GM18868 (cell line): ENCODE measurements around the gene FASN.

Experiments
- ATAC-seq: cut with Tn5 transposase; IDR thresholded peaks from one replicate; pipeline ENCODE4 v1.9.1; 2021; ENCODE audit warnings: mild to moderate bottlenecking, moderate library complexity; ENCODE audit not compliant: unreplicated experiment

Gene FASN

DNA sequence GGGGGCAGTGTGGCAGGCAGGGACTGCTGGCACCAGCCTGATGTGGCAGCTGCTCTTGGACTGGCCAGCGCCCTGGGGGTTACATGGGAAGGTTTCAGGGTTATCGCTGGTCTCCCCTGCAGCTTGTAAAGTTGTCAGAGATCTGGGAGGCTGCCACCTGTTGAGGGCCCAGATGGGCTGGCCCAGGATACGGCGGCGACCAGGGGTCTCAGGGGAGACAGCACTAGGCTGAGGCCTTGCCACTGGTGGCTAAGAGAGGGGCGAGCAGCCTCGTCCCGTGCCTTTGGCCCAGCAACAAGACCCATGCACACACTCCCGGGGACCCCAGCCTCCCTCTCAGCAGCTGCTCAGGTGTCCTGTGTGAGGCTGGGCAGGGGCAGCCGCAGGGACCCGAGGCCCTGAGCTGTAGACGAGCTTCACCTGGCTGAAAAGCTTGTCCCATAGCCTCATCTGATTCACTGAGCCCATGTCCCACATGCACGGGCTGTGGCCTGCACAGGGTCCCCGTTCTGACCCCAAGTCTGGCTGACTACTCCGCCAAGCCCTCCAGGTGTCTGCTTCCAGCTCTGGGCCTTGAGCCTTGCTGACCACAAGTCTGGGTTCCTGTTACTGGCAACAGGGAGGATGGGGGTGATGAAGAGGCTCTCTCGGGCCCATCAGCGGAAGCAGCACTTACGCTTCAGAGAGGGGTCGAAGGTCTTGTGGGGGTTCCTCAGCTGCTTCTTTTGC lies 38.6 kb downstream of the FASN start:
- no peak for ATAC-seq

DNA sequence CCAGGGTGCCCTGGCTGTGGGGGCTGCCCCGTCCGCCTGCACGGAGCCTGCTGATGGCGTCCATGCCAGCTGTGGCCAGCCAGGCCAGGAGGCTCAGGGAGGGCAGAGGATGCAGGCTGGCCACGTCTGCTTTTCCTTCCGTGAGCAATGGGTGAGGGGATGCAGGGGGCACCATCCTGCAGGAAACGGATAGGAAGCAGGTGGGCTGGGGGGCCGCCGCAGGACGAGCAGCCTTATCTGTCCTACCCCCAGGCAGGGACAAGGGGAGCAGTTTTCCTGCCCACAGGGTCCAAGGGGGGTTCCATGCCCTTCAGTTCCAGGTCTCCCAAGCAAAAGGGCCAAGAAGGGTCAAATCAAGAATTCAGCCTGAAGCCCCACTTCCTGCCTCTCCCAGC lies 39.2 kb downstream of the FASN start:
- no peak for ATAC-seq

DNA sequence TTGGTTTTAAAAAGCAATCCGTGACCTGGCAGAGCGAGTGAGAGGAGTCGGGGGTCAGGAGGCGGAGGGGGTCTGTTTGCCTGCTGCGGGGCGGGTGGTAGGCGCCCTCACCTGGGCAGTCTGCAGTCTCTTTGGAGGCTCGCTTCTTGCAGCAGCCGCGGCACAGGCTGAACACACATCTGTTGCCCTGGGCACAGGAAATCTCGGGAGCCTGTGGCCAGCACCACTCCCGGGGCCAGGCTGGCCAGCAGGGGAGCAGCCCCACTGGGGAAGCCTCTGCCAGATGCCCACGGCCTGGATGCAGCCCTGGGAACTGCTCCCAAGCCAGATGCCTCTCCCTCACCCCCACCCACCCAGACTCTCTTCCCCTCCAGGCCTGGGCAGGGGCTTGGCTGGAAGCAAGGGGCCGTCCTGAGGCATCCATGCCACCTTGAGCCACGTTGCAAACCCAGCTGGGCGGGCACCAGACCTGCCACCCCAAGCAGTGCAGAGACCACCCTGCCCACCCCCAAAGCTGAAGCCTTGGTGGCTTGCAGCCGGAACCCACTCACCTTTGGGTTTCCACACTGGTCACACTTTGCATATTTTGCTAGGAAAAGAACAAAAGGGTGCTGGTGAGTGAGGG lies 39.7 kb downstream of the FASN start:
- ATAC-seq: no peak

DNA sequence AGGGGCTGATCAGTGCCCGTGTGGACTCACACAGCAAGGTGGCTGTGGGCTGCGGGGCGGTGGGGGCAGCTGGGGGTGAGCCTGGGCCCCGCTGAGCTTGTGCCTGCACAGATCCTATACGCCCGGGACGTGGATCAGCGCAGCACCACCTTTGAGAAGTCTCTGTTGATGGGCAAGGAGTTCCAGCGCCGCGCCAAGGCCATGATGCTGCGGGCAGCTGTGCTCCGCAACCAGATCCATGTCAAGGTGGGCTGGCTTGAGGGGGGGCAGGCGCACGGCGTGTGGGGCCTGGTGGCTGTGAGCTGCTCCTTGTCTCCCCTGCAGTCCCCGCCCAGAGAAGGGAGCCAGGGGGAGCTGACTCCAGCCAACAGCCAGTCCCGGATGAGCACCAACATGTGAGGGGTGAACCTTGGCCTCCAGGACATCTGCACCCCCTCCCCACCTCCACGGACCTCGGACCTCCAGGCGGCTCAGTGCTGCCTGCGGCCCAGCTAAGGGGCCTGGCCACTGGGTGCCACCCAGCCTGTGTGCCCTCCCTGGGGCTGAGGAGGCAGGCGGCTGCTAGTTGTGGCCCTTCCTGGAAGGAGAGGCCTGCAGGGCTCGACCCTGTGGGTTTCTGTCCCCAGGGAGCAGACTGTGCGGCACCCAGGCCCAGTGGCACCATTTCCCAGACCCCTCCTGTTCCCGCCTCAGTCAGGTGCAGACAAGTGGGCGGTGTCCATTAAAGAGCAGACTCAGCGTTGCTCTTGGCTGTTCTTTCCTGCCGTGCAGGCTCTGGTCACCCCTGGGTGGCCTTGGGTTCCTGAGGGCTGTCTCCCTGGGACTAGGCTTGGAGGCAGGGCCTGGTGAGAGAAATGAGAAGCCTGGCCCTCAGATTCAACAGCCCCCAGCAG lies 41.1 kb downstream of the FASN start:
- ATAC-seq: no peak

DNA sequence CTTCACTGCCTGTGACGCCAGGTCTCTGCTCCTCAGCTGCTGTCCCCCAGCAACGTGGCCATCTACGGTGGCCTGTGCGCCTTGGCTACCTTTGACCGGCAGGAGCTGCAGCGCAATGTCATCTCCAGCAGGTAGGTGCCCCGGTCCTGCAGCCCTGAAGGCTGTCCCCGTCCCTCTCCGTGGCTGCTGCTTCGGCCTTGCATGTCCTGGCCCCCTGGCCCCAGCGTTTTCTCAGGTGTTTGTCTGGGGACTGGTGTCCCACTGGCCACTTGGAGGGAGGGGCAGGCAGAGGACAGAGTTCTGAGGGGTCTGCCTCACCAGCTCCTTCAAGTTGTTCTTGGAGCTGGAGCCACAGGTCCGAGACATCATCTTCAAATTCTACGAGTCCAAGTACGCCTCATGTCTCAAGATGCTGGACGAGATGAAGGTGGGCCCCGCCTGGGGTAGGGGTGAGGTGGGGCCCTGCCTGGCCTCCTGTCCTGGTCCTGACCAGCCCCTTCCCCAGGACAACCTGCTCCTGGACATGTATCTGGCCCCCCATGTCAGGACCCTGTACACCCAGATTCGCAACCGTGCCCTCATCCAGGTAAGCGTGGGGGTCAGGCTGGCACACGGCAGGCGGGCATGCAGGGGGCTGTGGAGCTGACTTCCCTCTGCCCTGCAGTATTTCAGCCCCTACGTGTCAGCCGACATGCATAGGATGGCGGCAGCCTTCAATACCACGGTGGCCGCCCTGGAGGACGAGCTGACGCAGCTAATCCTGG lies 41.9 kb downstream of the FASN start:
- no peak for ATAC-seq

DNA sequence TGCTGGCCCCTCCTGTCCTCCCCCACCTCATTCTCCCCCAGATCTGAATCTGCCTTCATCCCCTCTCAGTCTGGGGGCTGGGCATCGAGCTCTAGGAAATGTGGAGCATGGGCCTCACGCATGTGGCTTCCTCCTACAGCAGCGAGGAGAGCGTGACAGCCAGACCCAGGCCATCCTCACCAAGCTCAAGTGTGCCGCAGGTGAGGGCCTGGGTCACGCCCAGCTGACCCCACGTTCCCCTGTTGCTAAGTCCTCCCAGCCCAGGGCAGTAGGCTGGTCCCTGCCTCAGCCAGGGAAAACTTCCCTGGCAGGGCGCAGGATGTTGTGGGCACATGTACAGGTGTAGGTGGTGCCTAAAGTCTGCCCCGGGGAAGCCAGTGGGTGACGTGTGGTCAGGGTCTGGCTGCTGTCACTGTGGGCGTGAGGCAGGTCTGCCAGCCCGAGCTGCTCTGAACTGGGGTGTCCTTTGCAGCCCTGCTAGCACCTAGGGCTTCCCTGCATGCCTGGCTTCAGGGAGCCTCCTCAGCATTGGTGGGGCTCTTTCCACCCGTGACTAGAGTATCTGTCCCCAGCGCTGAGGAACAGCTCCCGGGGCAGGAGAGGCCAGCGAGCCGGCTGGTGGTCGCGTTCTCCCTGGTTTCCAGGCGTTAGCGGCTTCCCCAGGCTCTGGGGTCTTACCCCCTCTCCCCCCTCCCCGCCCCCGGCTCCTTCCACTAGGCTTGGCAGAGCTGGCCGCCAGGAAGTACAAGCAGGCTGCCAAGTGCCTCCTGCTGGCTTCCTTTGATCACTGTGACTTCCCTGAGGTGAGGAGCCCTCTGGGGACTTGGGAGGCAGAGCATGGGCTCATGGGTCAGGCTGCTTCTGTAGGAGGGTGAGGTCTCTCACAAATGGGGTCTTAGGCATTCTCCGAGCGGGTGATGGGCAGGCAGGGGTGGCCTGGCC lies 42.7 kb downstream of the FASN start:
- ATAC-seq: no peak

DNA sequence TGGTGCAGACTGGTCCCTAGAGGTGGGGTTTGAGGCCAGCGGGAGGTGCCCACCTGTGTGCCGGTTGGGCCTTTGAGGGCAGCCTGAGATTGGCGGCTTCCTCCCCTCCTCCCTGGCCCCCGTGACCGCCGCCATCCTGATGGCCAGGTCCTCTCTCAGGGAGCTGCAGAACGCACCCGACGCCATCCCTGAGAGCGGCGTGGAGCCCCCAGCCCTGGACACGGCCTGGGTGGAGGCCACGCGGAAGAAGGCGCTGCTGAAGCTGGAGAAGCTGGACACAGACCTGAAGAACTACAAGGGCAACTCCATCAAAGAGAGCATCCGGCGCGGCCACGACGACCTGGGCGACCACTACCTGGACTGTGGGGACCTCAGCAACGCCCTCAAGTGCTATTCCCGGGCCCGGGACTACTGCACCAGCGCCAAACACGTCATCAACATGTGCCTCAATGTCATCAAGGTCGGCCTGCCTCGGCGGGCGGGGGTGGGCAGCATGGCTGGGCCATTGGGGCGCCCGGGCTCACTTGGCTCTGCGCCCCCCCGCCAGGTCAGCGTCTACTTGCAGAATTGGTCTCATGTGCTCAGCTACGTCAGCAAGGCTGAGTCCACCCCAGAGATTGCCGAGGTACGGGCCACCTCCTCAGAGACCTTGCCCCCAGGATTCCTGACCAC lies 43.5 kb downstream of the FASN start:
- no peak for ATAC-seq

DNA sequence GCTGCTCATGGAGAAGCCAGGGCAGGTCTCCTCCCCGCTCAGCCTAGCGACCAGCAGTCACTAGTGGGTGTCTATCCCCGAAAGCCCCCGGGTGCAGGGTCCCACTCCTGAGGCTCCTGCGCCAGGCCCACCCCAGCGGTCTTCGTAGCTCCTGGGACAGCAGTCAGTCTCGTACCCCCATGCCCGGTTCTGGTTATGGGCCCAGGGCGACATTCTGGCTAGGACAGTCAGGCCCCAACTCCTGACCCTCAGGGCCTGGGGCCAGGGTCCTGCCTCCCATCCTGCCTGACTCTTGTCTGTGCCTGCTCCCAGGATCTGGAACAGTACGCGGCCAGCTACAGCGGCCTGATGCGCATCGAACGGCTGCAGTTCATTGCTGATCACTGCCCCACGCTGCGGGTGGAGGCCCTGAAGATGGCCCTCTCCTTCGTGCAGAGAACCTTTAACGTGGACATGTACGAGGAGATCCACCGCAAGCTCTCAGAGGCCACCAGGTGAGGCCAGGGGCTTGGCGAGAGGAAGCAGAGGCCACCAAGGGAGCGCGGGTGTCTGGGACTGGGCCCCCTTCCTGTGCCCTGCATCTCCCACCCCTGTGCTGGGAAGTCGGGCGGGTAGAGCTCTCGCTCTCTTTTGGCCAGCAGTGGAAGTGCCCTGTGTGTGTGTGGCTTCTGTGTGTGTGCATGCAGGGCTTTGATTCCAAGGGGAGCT lies 44.3 kb downstream of the FASN start:
- ATAC-seq: no peak

DNA sequence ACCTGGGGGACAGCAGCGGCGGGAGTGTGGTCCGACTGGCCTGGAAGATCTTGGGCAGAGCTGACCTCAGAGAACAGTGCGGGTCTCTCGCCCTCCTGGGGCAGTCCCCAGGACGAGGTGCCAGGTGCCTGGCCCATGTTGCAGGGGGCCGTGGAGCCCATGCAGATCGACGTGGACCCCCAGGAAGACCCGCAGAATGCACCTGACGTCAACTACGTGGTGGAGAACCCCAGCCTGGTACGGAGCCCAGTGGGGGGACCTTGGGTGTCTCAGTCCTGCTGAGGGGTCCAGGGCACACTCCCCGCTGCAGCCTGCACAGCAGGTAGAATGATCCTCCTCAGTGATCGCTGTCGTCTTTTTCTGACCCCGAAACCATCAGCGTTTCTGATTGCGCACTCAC lies 44.9 kb downstream of the FASN start:
- ATAC-seq: no peak

DNA sequence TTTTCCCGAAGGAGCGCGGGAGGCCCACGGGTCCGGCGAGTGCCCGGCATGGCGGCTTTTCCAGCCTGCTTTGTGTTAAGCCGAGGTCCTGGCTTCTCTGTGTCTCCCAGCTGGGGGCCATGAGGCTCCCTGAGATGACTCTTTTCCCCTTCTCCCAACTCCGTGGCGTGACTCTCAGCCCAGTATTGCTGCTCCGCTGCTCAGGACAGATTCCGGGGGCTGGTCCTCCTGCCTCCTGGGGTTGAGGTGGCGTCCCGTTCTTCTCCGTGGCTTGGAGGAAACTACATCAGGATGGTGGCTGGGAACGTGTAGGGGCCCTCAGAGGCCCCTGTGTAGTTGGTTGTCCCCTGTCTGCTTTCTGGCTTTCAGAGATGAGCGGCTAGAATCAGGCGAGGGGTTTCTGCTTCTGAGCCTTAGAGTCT lies 45.4 kb downstream of the FASN start:
- ATAC-seq: no peak

DNA sequence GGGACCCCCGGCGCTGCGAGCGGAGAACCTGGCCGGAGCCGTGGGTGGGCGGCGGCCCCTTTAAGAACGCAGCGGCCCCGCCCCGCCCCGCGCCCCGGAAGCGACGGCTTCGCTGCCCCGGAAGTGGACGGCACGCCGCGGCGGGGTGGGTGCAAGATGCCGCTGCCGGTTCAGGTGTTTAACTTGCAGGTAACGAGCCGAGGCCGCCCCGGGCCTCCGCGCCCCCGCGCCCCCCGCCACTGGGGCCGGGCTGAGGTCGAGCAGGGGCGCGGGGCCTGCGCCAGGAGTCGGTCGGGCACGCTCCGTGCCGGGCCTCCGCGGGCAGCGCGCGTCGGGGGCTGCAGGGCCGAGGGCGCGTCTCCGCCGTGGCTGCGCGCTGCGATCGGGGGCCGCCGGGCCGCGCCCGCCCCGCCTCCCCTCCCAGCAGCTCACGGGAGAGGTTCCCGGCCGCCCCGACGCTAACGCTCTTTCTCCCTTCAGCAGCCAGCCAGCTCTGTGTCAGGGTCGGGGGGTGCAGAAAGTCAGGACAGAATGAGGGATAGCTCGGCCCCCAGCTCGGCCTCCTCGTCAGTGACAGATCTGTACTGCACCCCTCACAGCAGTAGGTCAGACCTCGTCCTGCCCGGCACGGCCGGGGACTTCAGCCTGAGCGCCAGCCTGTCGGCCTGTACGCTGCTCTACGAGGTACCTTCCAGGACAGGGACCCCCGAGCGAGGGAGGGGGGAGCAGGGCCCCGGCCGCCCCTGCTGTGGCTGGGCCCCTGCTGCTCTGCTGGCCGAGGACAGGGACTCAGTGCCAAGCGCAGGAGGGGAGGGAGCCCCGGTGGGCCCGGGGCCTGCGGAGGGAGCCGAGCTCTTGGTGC lies 46.0 kb downstream of the FASN start, which contains the start of the genes GPS1 and RFNG:
TSS of gene GPS1 (plus strand) at position 123 of the 862 bp plus-strand sequence. CDS start at position 157, 34 bp downstream.
TSS of gene RFNG (minus strand) at position 36 of the 862 bp plus-strand sequence. CDS start 45 bp downstream, outside the sequence.
- ATAC-seq: no peak

DNA sequence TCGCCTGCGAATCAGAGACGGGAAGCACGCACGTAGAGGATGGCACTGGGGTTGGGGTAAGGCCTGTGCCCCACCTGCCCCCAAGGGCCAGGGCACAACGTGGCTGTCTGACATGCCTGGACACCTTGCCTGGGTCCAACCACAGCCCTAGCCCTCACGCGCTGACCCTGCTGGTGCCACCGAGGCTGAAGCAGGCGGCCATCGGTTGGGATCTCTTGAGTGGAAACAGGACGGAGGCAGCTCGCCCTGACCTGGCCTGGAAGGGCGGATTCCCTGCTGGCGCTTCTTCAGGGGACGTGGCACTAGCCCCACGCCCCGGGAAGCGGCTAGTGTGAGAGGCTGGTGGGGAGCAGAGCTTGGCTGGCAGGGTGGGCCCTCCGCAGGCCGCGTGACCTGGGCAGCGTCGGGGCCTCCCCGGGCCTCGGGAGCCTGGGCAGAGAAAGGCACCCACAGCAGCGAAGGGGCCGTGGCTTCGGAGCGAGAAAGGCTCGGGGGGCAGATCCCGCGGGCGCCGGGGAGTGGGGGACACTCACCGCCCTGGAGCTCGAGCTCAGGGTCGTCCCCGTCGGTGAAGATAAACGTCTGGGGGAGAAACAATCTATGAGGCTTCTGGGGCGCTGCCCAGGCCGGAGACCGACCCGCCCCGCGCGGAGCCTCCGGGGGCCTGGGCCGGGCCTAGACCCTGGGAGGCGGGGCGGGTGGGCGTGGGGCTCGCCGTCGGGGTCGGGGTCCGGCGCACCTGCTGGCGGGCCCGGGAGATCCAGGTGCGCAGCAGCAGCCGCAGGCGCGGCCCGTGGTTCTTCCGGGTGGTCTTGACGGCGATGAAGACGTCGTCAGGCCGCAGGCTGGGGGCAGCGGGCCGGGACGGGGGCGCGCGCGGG lies 47.0 kb downstream of the FASN start:
- ATAC-seq: no peak

DNA sequence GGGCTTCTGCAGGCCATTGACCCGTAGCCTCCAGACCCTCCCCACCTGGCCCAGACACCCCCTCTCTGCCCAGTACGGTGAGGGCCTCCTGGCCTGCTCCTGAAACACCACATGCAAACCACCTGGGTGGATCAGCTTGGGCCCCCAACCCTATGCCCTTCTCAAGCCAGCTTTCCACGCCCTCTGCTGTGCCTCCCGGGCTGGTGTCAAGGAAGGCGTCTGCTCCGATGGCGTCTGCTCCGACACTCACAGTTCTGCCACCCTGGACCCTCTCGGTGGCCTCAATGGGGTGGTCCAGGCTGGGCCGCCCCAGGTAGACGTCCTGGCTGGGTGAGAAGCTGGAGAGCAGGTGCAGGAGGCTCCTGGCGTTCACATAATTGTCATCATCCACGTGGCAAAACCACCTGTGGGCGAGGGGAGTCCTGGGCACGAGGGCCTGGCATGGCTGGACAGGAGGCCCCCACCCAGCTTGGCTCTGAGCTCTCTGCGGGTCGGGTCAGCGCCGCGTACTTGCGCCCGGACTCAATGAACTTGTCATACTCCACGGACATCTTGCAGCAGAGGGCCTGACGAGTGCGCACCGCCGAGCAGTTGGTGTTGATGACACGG lies 47.8 kb downstream of the FASN start:
- no peak for ATAC-seq

DNA sequence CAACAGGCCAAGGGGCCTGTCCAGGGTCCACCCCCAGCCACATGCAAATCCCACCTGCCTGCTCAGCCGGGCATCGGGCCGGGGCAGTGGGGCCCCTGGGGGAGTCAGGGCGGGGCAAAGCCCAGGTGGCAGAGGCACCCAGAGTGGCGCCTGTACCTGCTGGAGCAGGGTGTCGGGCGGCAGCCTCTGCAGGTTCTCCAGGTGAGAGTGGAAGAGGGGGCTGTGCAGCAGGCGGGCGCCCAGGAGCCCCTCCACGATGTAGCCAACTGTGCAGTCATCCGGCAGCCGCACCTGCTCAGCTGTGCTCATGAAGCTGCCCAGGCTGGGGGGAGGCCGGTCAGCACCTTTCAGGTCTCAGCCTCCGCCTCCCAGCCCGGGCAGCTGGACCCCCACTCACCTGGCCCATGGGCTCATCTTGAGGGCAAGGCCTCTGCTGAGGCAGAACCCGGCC lies 48.5 kb downstream of the FASN start:
- ATAC-seq: no peak

DNA sequence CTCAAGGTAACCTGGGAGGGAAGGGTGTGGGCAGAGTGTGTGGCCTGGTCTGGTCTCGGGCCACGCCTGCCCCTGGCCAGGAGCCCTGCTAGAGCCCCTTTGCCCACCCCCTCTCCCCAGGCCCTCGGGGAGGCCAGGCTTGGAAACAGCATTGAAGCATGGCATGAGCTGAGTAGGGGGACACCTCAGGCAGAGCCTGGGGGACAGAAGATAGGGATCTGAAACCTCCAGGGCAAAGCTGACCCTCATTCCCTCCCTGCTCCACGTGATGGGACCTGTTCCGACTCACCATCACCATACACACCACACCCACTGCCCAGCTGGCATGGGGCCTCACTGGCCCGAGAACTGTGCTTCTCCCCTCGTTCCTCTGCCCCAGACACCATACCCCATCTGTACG lies 48.9 kb downstream of the FASN start:
- ATAC-seq: no peak

DNA sequence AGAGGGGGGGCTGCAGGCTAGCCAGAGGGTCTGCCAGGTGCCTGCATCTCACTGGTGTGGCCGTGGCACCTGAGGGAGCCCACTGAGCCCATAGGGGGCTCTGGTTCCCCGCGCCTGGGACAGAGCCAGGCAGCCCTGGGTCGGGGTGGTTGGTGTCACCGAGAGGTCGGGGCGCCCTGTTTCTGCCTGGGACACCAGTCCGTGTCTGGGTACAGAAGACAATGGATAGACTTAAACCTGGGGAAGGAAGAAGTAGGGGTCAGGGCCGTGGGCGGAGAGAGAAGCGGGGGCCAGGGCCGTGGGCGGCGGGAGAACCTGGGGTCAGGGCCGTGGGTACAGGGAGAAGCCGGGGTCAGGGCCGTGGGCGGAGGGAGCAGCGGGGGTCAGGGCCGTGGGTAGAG lies 49.5 kb downstream of the FASN start:
- no peak for ATAC-seq
